Liver (tissue), 9 donors: ENCODE results near the gene EEFSEC. TPM values are rescaled to one million over a fixed set of nuclear protein-coding genes. Genes with fewer than 3 reads are reported as not detected.

ENCODE experiments used
- DNase-seq: peaks from one replicate; pipeline ENCODE4 v3.0.0-alpha.2; 2017; ENCODE audit warnings: low spot score
- H3K27ac ChIP-seq, 2 donors: one replicate each; pipeline ENCODE4 v1.7.0; 2013; ENCODE audit warnings: inconsistent platforms in 2 of 2, low read length in 2 of 2, control low read depth in 1 of 2, low read depth in 1 of 2, mild to moderate bottlenecking in 1 of 2
- H3K27me3 ChIP-seq, 4 donors: one replicate each; pipeline versions ENCODE4 v1.6.1 to v1.7.0; 2013; ENCODE audit warnings: low read length in 3 of 4, inconsistent platforms in 1 of 4, mild to moderate bottlenecking in 1 of 4, moderate library complexity in 1 of 4; ENCODE audit not compliant: control insufficient read depth in 4 of 4, insufficient read depth in 4 of 4
- H3K36me3 ChIP-seq, 4 donors: one replicate each; pipeline versions ENCODE4 v1.6.1 to v1.7.0; 2013; ENCODE audit warnings: low read length in 3 of 4, mild to moderate bottlenecking in 3 of 4, low read depth in 1 of 4, moderate library complexity in 1 of 4; ENCODE audit not compliant: control insufficient read depth in 4 of 4, insufficient read depth in 3 of 4
- H3K4me1 ChIP-seq, 4 donors: one replicate each; pipeline versions ENCODE4 v1.6.1 to v1.7.0; 2013; ENCODE audit warnings: low read length in 3 of 4, mild to moderate bottlenecking in 3 of 4, moderate library complexity in 1 of 4; ENCODE audit not compliant: control insufficient read depth in 4 of 4, insufficient read depth in 4 of 4
- H3K4me3 ChIP-seq, 3 donors: one replicate each; pipeline versions ENCODE4 v1.6.1 to v1.7.0; 2013; ENCODE audit warnings: low read length in 3 of 3, control low read depth in 1 of 3, low read depth in 1 of 3, mild to moderate bottlenecking in 1 of 3
- H3K9ac ChIP-seq, 2 donors: one replicate each; pipeline ENCODE4 v1.7.0; 2013; ENCODE audit warnings: low read length in 2 of 2, mild to moderate bottlenecking in 2 of 2, moderate library complexity in 2 of 2, control low read depth in 1 of 2, low read depth in 1 of 2
- H3K9me3 ChIP-seq, 4 donors: one replicate each; pipeline versions ENCODE4 v1.6.1 to v1.7.0; 2013; ENCODE audit warnings: low read length in 3 of 4; ENCODE audit not compliant: control insufficient read depth in 4 of 4
- ATF3 ChIP-seq: IDR thresholded peaks from 2 replicates; pipeline ENCODE4 v1.6.1; 2016; ENCODE audit warnings: antibody characterized with exemption
- CTCF ChIP-seq: fragments of 150-350 bp; IDR thresholded peaks from 2 replicates; pipeline ENCODE4 v1.5.1; 2017; ENCODE audit warnings: improper control_type of control experiment, low read depth, low read length; ENCODE audit not compliant: missing input control
- EGR1 ChIP-seq, 2 donors: IDR thresholded peaks; 2 replicates each; pipeline ENCODE4 v1.6.1; 2016 to 2018; ENCODE audit warnings: antibody characterized with exemption in 2 of 2, low read depth in 2 of 2
- FOXA1 ChIP-seq: IDR thresholded peaks from 2 replicates; pipeline ENCODE4 v1.6.1; 2016; ENCODE audit warnings: antibody characterized with exemption
- FOXA2 ChIP-seq: IDR thresholded peaks from 2 replicates; pipeline ENCODE4 v1.6.1; 2016; ENCODE audit warnings: antibody characterized with exemption
- GABPA ChIP-seq, 2 donors: IDR thresholded peaks in 1 of 2; conservative IDR thresholded peaks in 1 of 2; 2 replicates each; pipeline ENCODE4 v1.6.1; 2016; ENCODE audit warnings: antibody characterized with exemption in 2 of 2, mild to moderate bottlenecking in 1 of 2, moderate library complexity in 1 of 2
- HNF4A ChIP-seq, 2 donors: conservative IDR thresholded peaks; 2 replicates each; pipeline ENCODE4 v1.6.1; 2016; ENCODE audit warnings: antibody characterized with exemption in 2 of 2, mild to moderate bottlenecking in 2 of 2
- HNF4G ChIP-seq: IDR thresholded peaks from 2 replicates; pipeline ENCODE4 v1.6.1; 2016; ENCODE audit warnings: antibody characterized with exemption
- JUND ChIP-seq, 2 donors: IDR thresholded peaks; 2 replicates each; pipeline ENCODE4 v1.6.1; 2016; ENCODE audit warnings: antibody characterized with exemption in 2 of 2
- NR2F2 ChIP-seq: IDR thresholded peaks from 2 replicates; pipeline ENCODE4 v1.6.1; 2016; ENCODE audit warnings: antibody characterized with exemption
- RAD21 ChIP-seq, 2 donors: IDR thresholded peaks; 2 replicates each; pipeline ENCODE4 v1.6.1; 2016; ENCODE audit warnings: antibody characterized with exemption in 2 of 2, mild to moderate bottlenecking in 2 of 2
- REST ChIP-seq: IDR thresholded peaks from 2 replicates; pipeline ENCODE4 v1.6.1; 2016; ENCODE audit warnings: antibody characterized with exemption, mild to moderate bottlenecking
- RXRA ChIP-seq, 2 donors: IDR thresholded peaks; 2 replicates each; pipeline ENCODE4 v1.6.1; 2017 to 2018; ENCODE audit warnings: antibody characterized with exemption in 2 of 2, mild to moderate bottlenecking in 1 of 2
- SP1 ChIP-seq: IDR thresholded peaks from 2 replicates; pipeline ENCODE4 v1.6.1; 2018; ENCODE audit warnings: antibody characterized with exemption, mild to moderate bottlenecking
- TAF1 ChIP-seq: conservative IDR thresholded peaks from 2 replicates; pipeline ENCODE4 v1.6.1; 2016; ENCODE audit warnings: antibody characterized with exemption, mild to moderate bottlenecking
- YY1 ChIP-seq: IDR thresholded peaks from 2 replicates; pipeline ENCODE4 v1.6.1; 2016; ENCODE audit warnings: antibody characterized with exemption, mild to moderate bottlenecking
- WGBS: extraction: QIAGEN DNeasy Blood & Tissue Kit; methylation state at CpG from one replicate; pipeline ENCODE4 v1.1.7; 2013; 5-methylcytosine and 5-hydroxymethylcytosine counted together
- polyA plus RNA-seq, 2 donors: library from polyadenylated mRNA; stranded (reverse) in 1 of 2; unstranded in 1 of 2; fragments of 200-250 nt in 1 of 2; fragments of >200 nt in 1 of 2; fragmentation: Nextera tagmentation in 1 of 2; extraction: Ambion mirVana in 1 of 2; gene quantifications; one replicate each; pipeline versions ENCODE4 v1.2.1 to v1.2.3, GENCODE V29; 2013 to 2015
- total RNA-seq, 2 donors: library from RNA; depleted of rRNA; stranded (reverse); fragments of >200 nt; gene quantifications; one replicate each; pipeline ENCODE4 v1.2.3, GENCODE V29; 2014
- TF ChIP-seq, protein P1 (sequence below): IDR thresholded peaks from 2 replicates; pipeline ENCODE4 v1.6.1; 2016; ENCODE audit warnings: antibody characterized with exemption
- TF ChIP-seq, protein P2 (sequence below): IDR thresholded peaks from 2 replicates; pipeline ENCODE4 v1.6.1; 2016; ENCODE audit warnings: antibody characterized with exemption
- donor health status: healthy.
- donor health status: healthy.
- donor health status: healthy.
- donor health status: healthy.
- donor health status: healthy.

Gene EEFSEC
- total and polyA plus RNA-seq, 4 donors: 8.4 to 13.1 (median 10.7) TPM

DNA sequence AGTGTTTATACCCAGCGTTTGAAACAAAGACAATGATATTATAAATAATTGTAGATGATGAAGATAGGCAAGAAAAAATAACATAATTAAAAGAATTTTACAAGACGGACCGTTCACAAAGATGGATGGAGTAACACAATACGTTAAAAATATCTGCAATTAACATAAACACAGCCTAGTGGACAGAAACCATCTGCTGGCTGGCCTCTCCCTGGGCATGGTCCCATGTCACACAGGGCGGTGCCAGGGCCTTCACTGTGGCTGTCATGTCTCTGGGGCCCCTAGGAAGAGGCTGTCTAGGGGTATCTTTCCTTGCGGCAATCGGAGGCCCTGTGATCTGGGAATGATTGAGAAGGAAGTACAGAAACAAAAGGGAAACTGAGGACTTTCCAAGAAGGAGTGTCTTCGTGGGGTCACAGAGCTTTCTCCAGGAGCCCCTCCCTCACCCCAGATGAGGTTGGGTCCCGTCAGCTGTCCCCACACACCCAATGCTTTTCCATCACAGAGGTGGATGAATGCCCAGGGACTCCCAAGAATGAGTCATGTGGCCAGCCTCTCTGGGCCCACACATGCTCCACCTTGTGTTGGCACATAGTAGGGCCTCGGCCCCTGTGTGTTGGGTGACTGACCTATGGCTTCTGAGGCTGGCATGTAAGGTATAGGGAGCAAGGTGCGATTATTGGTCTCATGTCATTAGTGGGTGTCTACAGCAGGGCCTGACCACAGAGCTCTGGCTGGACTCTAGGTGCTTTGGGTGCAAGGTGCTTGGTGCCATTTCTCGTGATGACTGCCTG lies 226.3 kb downstream of the EEFSEC start:
- Histone ChIP-seq H3K4me1 (peaks cover 9 to 40% (median 34%) of the 10 kb centered on the region in 4 donors), H3K27me3 (no peaks in the 10 kb centered on the region), H3K4me3 (no peak overlapping the region), H3K9ac (no peak overlapping the region), H3K36me3 (no peaks in the 10 kb centered on the region), H3K27ac (no peak overlapping the region), H3K9me3 (no peaks in the 10 kb centered on the region)
- 95% methylated on average over 12 of the region's 12 CpGs for WGBS
- TF ChIP-seq, protein P1, sequence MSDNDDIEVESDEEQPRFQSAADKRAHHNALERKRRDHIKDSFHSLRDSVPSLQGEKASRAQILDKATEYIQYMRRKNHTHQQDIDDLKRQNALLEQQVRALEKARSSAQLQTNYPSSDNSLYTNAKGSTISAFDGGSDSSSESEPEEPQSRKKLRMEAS: no peak
- no peak for TF ChIP-seq EGR1 (IDR thresholded peaks at IDR 0.05; ENCODE audit: low read depth in 2 of 2)
- TF ChIP-seq YY1: no peak
- TF ChIP-seq FOXA1: no peak
- no peak for TF ChIP-seq CTCF
- TF ChIP-seq FOXA2: no peak
- no peak for TF ChIP-seq HNF4G
- no peak for TF ChIP-seq JUND (IDR thresholded peaks at IDR 0.05)
- no peak for TF ChIP-seq HNF4A (conservative IDR thresholded peaks at IDR 0.05)
- no peak for TF ChIP-seq RXRA (IDR thresholded peaks at IDR 0.05)
- no peak for DNase-seq

- Histone ChIP-seq H3K27me3 (no peaks in the 10 kb centered on the region), H3K4me3 (no peak overlapping the region), H3K27ac (no peak overlapping the region), H3K4me1 (peaks cover 13 to 47% (median 40%) of the 10 kb centered on the region in 4 donors), H3K36me3 (no peaks in the 10 kb centered on the region), H3K9ac (no peak overlapping the region), H3K9me3 (no peaks in the 10 kb centered on the region)
- no peak for DNase-seq
- no peak for TF ChIP-seq NR2F2
- TF ChIP-seq EGR1 (IDR thresholded peaks at IDR 0.05; ENCODE audit: low read depth in 2 of 2): no peak
- TF ChIP-seq RAD21 (IDR thresholded peaks at IDR 0.05): no peak
- TF ChIP-seq FOXA2: no peak
- no peak for TF ChIP-seq GABPA (IDR thresholded peaks at IDR 0.05 in 1 of 2, conservative IDR thresholded peaks at IDR 0.05 in 1 of 2)
- TF ChIP-seq TAF1: no peak
- no peak for TF ChIP-seq CTCF
- no peak for TF ChIP-seq HNF4G
- TF ChIP-seq, protein P1: no peak
- TF ChIP-seq HNF4A (conservative IDR thresholded peaks at IDR 0.05): no peak
- no peak for TF ChIP-seq YY1
- TF ChIP-seq, protein P2, sequence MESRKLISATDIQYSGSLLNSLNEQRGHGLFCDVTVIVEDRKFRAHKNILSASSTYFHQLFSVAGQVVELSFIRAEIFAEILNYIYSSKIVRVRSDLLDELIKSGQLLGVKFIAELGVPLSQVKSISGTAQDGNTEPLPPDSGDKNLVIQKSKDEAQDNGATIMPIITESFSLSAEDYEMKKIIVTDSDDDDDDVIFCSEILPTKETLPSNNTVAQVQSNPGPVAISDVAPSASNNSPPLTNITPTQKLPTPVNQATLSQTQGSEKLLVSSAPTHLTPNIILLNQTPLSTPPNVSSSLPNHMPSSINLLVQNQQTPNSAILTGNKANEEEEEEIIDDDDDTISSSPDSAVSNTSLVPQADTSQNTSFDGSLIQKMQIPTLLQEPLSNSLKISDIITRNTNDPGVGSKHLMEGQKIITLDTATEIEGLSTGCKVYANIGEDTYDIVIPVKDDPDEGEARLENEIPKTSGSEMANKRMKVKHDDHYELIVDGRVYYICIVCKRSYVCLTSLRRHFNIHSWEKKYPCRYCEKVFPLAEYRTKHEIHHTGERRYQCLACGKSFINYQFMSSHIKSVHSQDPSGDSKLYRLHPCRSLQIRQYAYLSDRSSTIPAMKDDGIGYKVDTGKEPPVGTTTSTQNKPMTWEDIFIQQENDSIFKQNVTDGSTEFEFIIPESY: no peak
- no peak for TF ChIP-seq RXRA (IDR thresholded peaks at IDR 0.05)
- TF ChIP-seq REST: no peak
- no peak for TF ChIP-seq SP1
- no peak for TF ChIP-seq FOXA1
- no peak for TF ChIP-seq ATF3
- no peak for TF ChIP-seq JUND (IDR thresholded peaks at IDR 0.05)
- 95% methylated on average over 5 of the region's 5 CpGs for whole genome bisulfite sequencing
These were observed 227.0 kb downstream of the EEFSEC start for GRCh38 chr3:128380295-128380694.
